ENCODE data around the gene ANG. TPM values are rescaled to one million over a fixed set of nuclear protein-coding genes. Genes with fewer than 3 reads are reported as not detected.

Gene ANG
- total RNA-seq (2022; extraction: Qiagen RNA extraction) = 6.7 to 11.3 TPM (median 10.5 TPM) in 5 replicates

DNA sequence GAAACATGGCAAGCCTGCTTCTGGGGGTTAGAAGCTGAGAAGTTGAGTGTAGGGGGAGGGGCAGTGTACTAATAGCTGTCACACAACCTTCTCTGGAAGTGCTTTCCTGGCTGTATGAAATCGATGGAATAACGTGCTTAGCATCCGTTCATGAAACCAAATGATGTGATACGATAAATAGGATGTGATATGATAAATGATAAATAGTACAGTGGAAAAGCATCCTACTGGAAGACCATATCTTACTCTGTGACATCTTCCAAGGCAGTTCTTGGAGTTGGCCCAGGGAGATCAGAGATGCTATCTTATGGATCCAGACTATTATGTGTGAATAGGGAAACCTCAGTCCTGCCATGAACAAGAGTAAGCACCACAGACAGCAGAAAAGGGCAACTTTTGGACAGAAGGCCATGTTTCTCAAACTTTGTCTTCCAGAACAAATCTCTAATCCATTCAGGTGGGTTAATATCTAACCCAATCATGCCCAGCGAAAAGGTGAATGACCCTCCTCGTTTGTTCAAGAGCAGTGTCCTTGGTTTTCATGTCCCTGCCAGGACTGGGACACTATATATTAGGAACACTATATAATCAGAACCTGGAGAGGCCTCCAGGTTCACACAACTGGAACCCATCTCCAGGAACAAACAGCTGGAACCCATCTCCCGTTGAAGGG lies at the start of gene ANG:
Gene ANG (plus strand): TSS at position 598 of the 673 bp plus-strand sequence. CDS start 4,801 bp downstream, outside the sequence.

DNA sequence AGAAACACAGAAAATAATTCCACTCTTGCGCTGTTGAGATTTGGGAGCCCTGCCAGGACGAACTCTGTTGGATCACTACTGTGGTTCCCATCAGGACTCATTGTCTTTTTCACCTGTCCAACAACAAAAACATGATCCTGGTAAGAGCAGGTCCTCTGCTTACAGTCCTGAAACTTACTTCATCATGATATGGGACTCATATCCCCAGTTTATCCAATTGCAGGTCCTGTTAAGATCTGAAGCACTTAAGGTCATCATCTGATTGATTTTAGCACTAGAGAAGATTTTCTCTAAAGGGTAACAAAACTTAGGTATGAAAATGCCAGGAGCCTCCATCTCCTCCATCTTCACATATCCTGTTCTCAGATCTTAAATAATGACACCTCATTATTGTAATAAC lies 47.0 kb upstream of the ANG start, which contains the start of gene OR6S1:
Gene OR6S1 (minus strand): TSS at position 101 of the 400 bp plus-strand sequence. CDS start 0 bp downstream, at position 101.

DNA sequence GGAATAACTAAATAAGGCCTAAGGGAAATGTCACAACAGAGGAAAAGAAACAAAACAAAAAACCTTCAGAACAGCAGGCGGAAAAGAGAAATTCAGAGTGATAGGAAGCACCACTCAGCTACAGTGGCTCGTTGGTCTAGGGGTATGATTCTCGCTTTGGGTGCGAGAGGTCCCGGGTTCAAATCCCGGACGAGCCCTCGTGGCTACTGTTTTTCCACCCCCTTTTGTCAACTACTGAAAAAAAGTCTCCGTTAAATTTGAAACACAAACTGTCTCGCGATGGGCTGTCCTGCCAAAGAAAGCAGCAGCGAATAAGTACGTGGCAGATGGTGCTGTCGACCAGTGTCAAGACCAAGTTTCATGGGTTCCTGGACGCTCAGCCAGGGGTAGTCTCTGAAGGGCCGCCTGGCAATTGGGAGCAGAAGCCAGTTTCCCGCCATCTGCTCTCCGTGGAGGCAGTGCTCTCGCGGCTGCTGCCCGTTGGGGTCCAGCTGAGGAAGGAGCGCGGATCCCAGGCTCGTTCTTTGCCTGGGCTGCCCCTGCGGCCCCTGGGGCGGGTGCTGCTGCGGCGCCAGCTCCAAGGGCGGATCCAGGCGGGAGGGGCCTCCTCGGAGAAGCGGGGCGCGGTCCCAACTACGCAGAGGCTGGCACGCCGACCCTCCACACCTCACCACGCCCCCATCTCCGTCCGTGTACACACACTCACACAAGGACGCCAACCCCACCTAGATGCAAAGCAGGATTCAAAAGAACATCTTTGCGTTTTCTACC lies 4.5 kb upstream of the ANG start, which contains the start of gene RNASE4:
Gene RNASE4 (plus strand): TSS at position 670 of the 771 bp plus-strand sequence. CDS start 14,812 bp downstream, outside the sequence.

Other genes with a start within 250 kb of the ANG start
- 24.7 to 28.8 TPM (median 25.7 TPM) in 5 replicates for gene OSGEP, start 234.0 kb upstream of the ANG start, total RNA-seq (2022; extraction: Qiagen RNA extraction)
- gene APEX1, start 233.5 kb upstream of the ANG start, total RNA-seq (2022; extraction: Qiagen RNA extraction) = 249 to 284 TPM (median 257 TPM) in 5 replicates
- gene PIP4P1, start 227.3 kb upstream of the ANG start, total RNA-seq (2022; extraction: Qiagen RNA extraction) = 29.0 to 42.3 TPM (median 32.5 TPM) in 5 replicates
- 141 to 164 TPM (median 143 TPM) in 5 replicates for gene PNP, start 219.4 kb upstream of the ANG start, total RNA-seq (2022; extraction: Qiagen RNA extraction)
- gene RNASE10, start 183.2 kb upstream of the ANG start, total RNA-seq (2022; extraction: Qiagen RNA extraction) = 0.13 to 0.58 TPM (median 0.34 TPM) in 5 replicates
- gene RNASE9, start 127.7 kb upstream of the ANG start, total RNA-seq (2022; extraction: Qiagen RNA extraction) = not detected in 5 replicates
- gene RNASE11, start 100.8 kb upstream of the ANG start, total RNA-seq (2022; extraction: Qiagen RNA extraction) = not detected in 5 replicates
- not detected in 5 replicates for gene RNASE12, start 97.4 kb upstream of the ANG start, total RNA-seq (2022; extraction: Qiagen RNA extraction)
- not detected in 5 replicates for gene OR6S1, start 47.1 kb upstream of the ANG start, total RNA-seq (2022; extraction: Qiagen RNA extraction)
- 5.6 to 8.6 TPM (median 6.9 TPM) in 5 replicates for gene RNASE4, start 4.2 kb upstream of the ANG start, total RNA-seq (2022; extraction: Qiagen RNA extraction)
- gene EDDM3A, start 57.1 kb downstream of the ANG start, total RNA-seq (2022; extraction: Qiagen RNA extraction) = not detected in 5 replicates
- not detected in 5 replicates for gene EDDM3B, start 79.6 kb downstream of the ANG start, total RNA-seq (2022; extraction: Qiagen RNA extraction)
- gene RNASE6, start 92.5 kb downstream of the ANG start, total RNA-seq (2022; extraction: Qiagen RNA extraction) = not detected in 5 replicates
- 0.12 to 0.31 TPM (median 0.15 TPM) in 5 replicates for gene RNASE1, start 114.1 kb downstream of the ANG start, total RNA-seq (2022; extraction: Qiagen RNA extraction)
- not detected in 5 replicates for gene RNASE3, start 202.6 kb downstream of the ANG start, total RNA-seq (2022; extraction: Qiagen RNA extraction)

All from A549 treated with Hydrocortisone at 1 μM for 4 hours (cell line).